Transverse colon (tissue), 3 donors: ENCODE measurements around the gene PKNOX1.

Experiments used
- POLR2A ChIP-seq: fragments of 450-650 bp; IDR thresholded peaks from one replicate; pipeline ENCODE4 v1.6.1; 2016; ENCODE audit warnings: antibody characterized with exemption, mild to moderate bottlenecking, moderate library complexity
- TF ChIP-seq, protein P1 (sequence below), 5 experiments: fragments of 200-600 bp in 3 of 5; fragments of 450-650 bp in 2 of 5; sonication (generic) in 3 of 5; IDR thresholded peaks; 1 replicate in 2 of 5; 2 replicates in 3 of 5; pipeline ENCODE4 v1.5.1; 2016 to 2017; ENCODE audit warnings: antibody characterized with exemption in 5 of 5, inconsistent platforms in 3 of 5, mild to moderate bottlenecking in 2 of 5, moderate library complexity in 1 of 5

DNA sequence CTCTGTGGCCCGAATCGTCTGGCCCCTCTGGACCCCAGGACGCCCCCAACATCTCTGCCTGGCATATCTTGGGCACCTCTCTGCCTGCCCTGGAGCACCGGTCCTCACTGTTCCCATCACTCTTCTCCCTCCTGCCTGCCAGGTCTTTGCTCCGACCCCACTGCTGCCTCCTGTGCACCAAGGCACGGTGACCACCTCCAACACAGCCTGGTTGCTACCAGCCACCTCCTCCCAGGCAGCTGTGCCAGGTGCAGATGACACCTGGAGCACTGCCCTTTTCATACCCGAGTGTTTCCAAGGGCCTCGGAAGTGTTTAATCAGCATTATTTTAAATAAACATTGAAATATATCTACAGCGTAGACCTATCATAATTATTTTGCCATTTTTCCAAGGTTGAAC is 31.3 kb downstream of the PKNOX1 start:
- TF ChIP-seq POLR2A, result no peak
- TF ChIP-seq, protein P1, sequence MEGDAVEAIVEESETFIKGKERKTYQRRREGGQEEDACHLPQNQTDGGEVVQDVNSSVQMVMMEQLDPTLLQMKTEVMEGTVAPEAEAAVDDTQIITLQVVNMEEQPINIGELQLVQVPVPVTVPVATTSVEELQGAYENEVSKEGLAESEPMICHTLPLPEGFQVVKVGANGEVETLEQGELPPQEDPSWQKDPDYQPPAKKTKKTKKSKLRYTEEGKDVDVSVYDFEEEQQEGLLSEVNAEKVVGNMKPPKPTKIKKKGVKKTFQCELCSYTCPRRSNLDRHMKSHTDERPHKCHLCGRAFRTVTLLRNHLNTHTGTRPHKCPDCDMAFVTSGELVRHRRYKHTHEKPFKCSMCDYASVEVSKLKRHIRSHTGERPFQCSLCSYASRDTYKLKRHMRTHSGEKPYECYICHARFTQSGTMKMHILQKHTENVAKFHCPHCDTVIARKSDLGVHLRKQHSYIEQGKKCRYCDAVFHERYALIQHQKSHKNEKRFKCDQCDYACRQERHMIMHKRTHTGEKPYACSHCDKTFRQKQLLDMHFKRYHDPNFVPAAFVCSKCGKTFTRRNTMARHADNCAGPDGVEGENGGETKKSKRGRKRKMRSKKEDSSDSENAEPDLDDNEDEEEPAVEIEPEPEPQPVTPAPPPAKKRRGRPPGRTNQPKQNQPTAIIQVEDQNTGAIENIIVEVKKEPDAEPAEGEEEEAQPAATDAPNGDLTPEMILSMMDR (IDR thresholded peaks at IDR 0.05), result no peak
